Effector CD4-positive, alpha-beta T cell (primary cell): Measurements from ENCODE around the gene CCNL2.

Experiments used
- DNase-seq: peaks from one replicate; pipeline ENCODE4 v3.0.0-alpha.2; 2020

CCNL2 gene

GRCh38 chr1:1354271-1355247 lies 44.6 kb downstream of the CCNL2 start:
- no peak for DNase-seq

DNA sequence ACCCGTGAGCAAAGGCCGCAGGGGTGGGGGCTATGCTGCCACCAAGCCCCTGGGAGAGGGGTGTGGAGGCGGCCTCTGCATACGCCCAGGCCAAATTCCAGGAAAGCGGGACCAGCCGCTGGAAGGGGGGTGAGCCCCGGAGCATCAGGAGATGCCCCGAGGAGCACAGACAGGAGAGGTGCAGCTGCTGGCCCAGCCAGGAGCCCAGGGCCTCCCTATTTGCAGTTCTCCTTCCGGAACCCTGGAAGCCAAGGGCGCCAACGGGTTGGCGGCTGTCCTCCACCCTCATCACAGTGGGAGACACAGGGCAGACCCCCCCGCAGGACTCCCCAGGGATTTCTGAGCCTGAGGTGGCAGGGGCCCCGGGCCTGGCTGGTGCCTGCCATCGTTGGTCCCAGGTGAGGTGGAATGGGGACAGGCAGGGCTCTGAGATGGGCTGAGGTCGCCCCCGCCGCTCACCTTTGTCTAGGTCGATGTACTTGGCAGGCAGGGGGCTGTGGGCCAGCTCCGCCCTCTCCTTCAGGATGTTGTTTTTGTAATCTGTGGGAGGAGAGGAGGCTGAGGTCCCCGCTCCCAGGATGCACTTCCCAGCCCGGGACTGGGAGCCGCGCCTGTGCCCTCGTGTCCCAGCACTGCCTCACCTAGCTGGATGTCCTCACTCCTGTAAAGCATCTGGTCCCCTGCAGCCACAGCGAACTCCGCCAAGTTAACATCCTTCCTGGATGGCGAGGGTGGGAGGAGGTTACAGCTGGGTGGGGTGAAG lies 45.6 kb downstream of the CCNL2 start:
- no peak for DNase-seq

DNA sequence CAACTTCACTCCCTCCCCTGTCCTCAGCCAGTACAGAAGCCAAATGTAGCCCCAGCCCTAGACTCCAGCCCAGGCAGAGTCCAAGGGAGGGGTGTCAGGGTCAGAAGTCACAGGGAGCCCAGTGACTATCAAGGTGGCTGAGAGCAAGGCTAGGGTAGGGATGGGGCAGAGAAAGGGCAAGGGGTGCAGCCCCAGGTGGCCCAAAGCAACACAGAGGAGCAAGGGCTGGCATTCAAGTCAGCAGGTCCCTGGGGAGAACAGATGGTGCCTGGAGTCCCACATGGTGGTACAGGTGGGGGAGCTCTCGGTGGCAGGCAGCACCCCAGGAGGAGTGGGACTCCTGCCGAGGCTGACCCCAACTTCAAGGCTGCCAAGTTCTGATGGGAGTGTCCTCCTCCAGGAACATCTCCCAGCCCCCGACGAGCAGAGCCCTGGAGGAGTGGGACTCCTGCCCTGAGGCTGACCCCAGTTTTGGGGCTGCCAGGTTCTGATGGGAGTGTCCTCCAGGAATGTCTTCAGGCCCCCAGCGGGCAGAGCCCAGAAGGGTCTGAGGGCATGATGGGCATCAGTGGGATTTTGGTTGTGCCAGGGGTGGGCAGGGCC lies 46.2 kb downstream of the CCNL2 start:
- DNase-seq, result no peak

DNA sequence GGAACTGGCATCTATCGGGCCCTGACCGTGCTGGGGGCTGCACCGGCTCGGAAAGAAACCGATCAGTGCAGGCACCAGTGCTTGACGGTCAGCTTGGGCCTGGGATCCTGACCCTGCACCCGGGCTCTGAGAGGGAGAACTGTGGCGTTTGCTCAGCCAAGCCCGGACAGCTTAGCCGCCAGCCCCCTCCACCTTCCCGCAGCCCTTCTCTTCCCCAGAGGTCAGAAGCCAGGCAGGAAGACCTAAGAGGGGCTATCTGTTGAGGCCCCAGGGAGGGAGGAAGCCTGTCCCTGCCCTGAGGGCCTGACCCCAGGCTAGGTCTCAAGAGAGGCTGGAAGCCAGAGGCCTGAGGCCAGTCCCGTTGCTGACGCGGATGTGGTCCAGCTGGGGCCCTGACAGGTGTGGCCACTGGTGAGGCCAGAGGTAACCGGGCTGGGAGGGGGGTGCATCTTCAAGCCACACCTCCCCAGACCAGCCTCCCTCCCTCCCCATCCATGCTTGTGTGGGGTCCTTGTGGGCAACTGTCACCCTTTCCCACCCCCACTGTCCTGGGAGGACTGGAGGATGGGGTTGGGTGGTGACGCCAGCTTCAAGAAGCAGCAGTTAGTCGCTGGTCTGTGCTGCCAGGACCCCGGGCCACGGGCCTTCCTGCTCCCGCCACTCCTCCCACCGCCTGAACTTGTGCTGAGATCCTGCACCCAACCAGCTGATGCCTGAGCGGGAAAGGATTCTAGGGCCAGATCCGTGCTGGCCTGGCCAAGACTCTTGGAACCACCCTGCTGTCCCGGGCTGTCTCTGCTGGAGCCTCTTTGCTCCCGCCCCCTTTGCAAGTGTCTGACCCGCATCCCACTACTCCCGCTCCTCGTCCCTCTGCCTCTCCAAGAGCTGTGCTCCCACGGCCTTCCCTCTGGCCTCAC lies 47.4 kb downstream of the CCNL2 start:
- no peak for DNase-seq

DNA sequence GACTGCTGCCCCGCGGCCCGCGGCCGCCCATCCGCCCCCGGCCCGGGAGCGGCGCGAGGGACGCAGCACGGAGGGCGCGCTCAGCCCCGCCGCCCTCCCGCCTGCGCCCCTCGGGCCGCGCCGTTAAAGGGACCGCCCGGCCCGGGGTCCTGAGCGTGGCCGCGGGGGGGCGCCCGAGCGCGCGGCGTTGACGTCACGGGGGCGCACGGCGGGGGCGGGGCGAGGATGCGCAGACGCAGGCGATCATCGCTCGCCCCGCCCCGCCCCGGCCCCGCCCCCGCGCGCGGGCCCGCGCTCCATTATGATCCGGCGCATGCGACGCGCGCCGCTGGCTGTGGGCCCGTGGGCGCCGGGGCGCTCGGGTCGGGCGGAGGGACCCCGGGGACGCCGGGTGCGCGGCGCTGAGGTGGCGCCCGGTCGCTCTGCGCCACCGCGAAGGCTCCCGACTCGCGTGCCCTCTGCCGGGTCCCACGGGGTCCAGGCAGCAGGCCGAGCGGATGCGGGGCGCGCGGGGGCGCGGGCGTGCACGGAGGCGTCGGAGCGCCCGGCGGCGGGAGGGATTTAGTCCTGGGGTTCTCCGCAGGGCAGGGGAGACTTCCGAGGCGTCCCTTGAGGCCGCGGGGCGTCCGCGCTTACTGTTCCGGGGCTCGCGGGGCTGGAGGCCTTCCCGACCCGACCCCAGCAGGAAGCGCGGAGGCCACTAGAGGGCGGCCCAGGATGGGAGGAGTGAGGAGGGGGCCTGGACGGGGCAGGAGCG lies 49.7 kb downstream of the CCNL2 start, which contains the start of gene DVL1:
Gene DVL1 (minus strand): TSS at position 163 of the 757 bp plus-strand sequence. CDS start 353 bp downstream, outside the sequence.
- peak; percentile 69 for DNase-seq

DNA sequence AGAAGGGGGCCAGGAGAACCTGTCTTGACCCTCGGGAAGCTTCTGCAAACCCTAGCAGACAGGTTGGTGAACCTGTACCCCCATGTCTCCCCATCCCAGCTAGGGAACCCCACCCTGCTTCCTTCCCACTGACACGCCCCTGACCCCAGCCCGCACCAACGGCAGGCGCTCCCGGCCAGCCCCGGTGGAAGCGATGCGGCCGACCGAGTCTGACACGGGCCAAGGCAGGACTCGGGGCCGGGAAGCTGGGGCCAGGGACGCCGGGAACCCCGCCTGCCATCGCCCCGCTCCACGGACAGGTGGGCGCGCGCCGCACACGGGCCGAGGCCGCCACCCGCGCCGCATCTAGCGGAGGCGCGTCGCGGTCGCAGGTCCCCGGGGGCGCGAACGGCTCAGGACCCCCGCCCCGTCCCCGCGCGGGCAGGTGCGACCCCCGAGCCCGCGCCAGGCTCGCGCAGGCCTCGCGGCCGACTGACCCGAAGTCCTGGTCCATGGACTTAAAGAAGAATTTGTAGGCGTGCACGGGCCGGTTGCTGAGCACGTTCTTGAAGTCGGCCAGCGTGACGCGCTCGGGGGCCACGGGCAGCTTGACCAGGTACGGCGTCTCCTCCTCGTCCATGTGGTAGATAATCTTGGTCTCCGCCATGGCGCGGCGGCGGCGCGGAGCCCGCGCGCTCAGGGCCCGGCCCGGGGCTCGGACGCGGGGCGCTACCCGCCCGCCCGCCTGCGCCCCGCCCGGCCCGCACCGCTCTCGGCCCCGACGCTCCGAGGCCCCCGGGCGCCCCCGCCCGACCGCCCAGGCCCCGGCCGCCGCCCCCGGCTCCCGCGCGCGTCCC lies 50.5 kb downstream of the CCNL2 start:
- DNase-seq, result no peak

- DNase-seq, result no peak
Measured at GRCh38 chr1:1347663-1348419, 51.3 kb downstream of the CCNL2 start.

- no peak for DNase-seq
Measured at GRCh38 chr1:1347026-1347595, 52.0 kb downstream of the CCNL2 start.

GRCh38 chr1:1346501-1346890 lies 52.6 kb downstream of the CCNL2 start:
- DNase-seq, result no peak

- no peak for DNase-seq
Measured at GRCh38 chr1:1345860-1346500, 53.2 kb downstream of the CCNL2 start.

- no peak for DNase-seq
Measured at GRCh38 chr1:1345384-1345783, 53.8 kb downstream of the CCNL2 start.

- no peak for DNase-seq
Measured at GRCh38 chr1:1344655-1345361, 54.3 kb downstream of the CCNL2 start.

DNA sequence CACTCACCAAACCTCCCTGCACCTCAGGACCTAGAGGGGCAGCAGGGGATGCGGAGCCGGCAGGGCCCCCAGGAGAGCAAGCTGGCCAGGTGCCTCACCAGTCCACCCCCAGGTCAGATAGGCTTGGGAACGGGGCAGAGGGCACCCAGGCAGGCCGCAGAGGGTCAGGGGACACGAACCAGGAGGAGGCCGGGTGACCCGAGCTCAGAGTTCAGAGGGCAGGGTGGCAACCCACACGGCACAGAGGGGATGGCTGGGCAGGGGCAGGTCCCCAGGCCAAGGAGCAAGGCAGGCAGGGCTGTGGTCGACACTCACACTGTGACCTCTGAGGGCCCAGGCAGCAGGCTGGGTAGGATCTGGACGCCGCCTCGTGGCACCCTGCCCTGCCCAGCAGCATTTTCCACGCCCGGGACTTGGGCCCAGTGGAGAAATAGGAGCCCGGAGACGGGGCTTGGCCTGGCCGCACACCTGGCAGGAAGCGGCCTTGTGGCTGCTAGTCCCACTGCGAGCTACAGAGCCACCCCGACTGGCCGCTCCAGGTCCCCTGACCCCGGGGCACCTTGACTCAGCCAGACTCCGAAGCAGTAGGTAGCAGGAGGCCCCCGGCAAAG lies 55.2 kb downstream of the CCNL2 start:
- no peak for DNase-seq

DNA sequence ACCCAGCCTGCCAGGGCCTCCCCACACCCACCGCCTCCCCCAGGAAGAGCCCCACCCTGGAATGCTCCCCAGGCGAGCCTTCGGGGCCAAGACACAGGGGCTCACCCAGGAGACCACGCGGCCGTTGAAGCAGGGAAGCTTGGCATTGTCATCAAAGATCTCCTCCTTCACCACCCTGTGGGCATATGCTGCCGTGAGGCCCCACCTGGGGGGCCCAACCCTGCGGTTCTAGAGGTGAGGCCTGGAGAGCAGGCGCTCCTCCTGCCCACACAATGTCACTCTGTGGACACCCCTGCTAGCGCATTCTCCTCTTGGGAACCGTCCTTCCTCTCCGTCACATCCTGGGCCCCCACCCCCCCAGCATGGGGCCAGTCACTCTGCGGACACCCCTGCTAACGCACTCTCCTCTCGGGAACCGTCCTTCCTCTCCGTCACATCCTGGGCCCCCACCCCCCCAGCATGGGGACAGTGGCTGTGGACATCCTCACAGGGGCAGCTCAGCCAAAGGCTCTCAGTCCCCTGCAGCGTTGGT lies 56.5 kb downstream of the CCNL2 start:
- DNase-seq, result no peak

- no peak for DNase-seq
Measured at GRCh38 chr1:1342061-1342562, 57.0 kb downstream of the CCNL2 start.

GRCh38 chr1:1341549-1342021 lies 57.5 kb downstream of the CCNL2 start:
- no peak for DNase-seq
